Suprapubic skin (tissue), 4 donors: ENCODE measurements around the gene SUSD6. TPM values are rescaled to one million over a fixed set of nuclear protein-coding genes. Genes with fewer than 3 reads are reported as not detected.

Experiments
- DNase-seq, 2 donors: peaks; one replicate each; pipeline ENCODE4 v3.0.0-alpha.2; 2019; ENCODE audit warnings: low spot score in 2 of 2
- H3K27ac ChIP-seq: fragments of 200-600 bp; sonication (generic); one replicate; pipeline ENCODE4 v1.5.1; 2019
- H3K27me3 ChIP-seq: fragments of 200-600 bp; sonication (generic); one replicate; pipeline ENCODE4 v1.5.1; 2019
- H3K36me3 ChIP-seq: fragments of 200-600 bp; sonication (generic); one replicate; pipeline ENCODE4 v1.5.1; 2019
- H3K4me1 ChIP-seq: fragments of 200-600 bp; sonication (generic); one replicate; pipeline ENCODE4 v1.5.1; 2019
- H3K4me3 ChIP-seq: fragments of 200-600 bp; sonication (generic); one replicate; pipeline ENCODE4 v1.5.1; 2019; ENCODE audit warnings: mild to moderate bottlenecking
- H3K9me3 ChIP-seq: fragments of 200-600 bp; sonication (generic); one replicate; pipeline ENCODE4 v1.5.1; 2019
- CTCF ChIP-seq, 2 donors: fragments of 200-600 bp in 1 of 2; fragments of 450-650 bp in 1 of 2; sonication (generic) in 1 of 2; IDR thresholded peaks; one replicate each; pipeline ENCODE4 v1.5.1; 2016 to 2019; ENCODE audit warnings: antibody characterized with exemption in 2 of 2, mild to moderate bottlenecking in 1 of 2, moderate library complexity in 1 of 2
- EP300 ChIP-seq: sonication (generic); formaldehyde crosslinking; IDR thresholded peaks from one replicate; pipeline ENCODE4 v1.6.1; 2017; ENCODE audit warnings: antibody characterized with exemption
- POLR2A ChIP-seq, 2 donors: fragments of 450-650 bp; IDR thresholded peaks; one replicate each; pipeline ENCODE4 v1.6.1; 2017; ENCODE audit warnings: antibody characterized with exemption in 2 of 2, mild to moderate bottlenecking in 2 of 2, moderate library complexity in 2 of 2
- POLR2AphosphoS5 ChIP-seq, 3 donors: sonication (generic); formaldehyde crosslinking; IDR thresholded peaks; one replicate each; pipeline ENCODE4 v1.6.1; 2017; ENCODE audit warnings: antibody characterized with exemption in 3 of 3
- WGBS: methylation state at CpG from one replicate; pipeline ENCODE4 v1.1.5; 2018; 5-methylcytosine and 5-hydroxymethylcytosine counted together
- total RNA-seq, 4 donors: library from RNA; depleted of rRNA; stranded (reverse); fragments of >200 nt; gene quantifications; one replicate each; pipeline ENCODE4 v1.1.0, GENCODE V29; 2016

Gene SUSD6
- total RNA-seq, 4 donors from 2014 or later: 45.1 to 60.4 (median 56.7) TPM

GRCh38 chr14:69693801-69694729 lies 82.7 kb downstream of the SUSD6 start:
- DNase-seq: no peak
- TF ChIP-seq EP300 (no peak), CTCF (IDR thresholded peaks at IDR 0.05) (no peak), POLR2AphosphoS5 (IDR thresholded peaks at IDR 0.05) (no peak), POLR2A (IDR thresholded peaks at IDR 0.05) (no peak)
- Histone ChIP-seq H3K4me3 (no peak overlapping the region), H3K4me1 (peaks cover 57% of the 10 kb centered on the region), H3K27ac (peak overlapping the region; percentile 62), H3K36me3 (no peaks in the 10 kb centered on the region), H3K9me3 (no peaks in the 10 kb centered on the region), H3K27me3 (no peaks in the 10 kb centered on the region)
- 43% methylated on average over 4 of the region's 4 CpGs for WGBS

GRCh38 chr14:69694730-69695281 lies 83.4 kb downstream of the SUSD6 start:
- H3K4me1 ChIP-seq: peaks cover 57% of the 10 kb centered on the region

GRCh38 chr14:69695322-69696203 lies 84.2 kb downstream of the SUSD6 start:
- WGBS: 56% methylated on average over 5 of the region's 6 CpGs

More at GRCh38 chr14:69694730-69695281, 83.4 kb downstream of the SUSD6 start:
- Histone ChIP-seq H3K27ac (peak overlapping the region; percentile 62), H3K27me3 (no peaks in the 10 kb centered on the region), H3K36me3 (no peaks in the 10 kb centered on the region), H3K4me3 (no peak overlapping the region), H3K9me3 (no peaks in the 10 kb centered on the region)
- 59% methylated on average over 2 of the region's 5 CpGs for WGBS
- TF ChIP-seq POLR2A (IDR thresholded peaks at IDR 0.05) (no peak), POLR2AphosphoS5 (IDR thresholded peaks at IDR 0.05) (no peak), CTCF (IDR thresholded peaks at IDR 0.05) (no peak), EP300 (no peak)
- DNase-seq: no peak

GRCh38 chr14:69696204-69696527 lies 84.8 kb downstream of the SUSD6 start:
- H3K27ac ChIP-seq: peak overlapping the region; percentile 49
- H3K27me3 ChIP-seq: no peaks in the 10 kb centered on the region
- H3K4me3 ChIP-seq: no peak overlapping the region
- no peaks in the 10 kb centered on the region for H3K36me3 ChIP-seq
- no peaks in the 10 kb centered on the region for H3K9me3 ChIP-seq
- no peak for TF ChIP-seq CTCF (IDR thresholded peaks at IDR 0.05)
- H3K4me1 ChIP-seq: peaks cover 57% of the 10 kb centered on the region
- no peak for DNase-seq

More at GRCh38 chr14:69695322-69696203, 84.2 kb downstream of the SUSD6 start:
- no peak for DNase-seq
- Histone ChIP-seq H3K36me3 (no peaks in the 10 kb centered on the region), H3K27me3 (no peaks in the 10 kb centered on the region), H3K4me1 (peaks cover 57% of the 10 kb centered on the region), H3K4me3 (no peak overlapping the region), H3K9me3 (no peaks in the 10 kb centered on the region), H3K27ac (peak overlapping the region; percentile 62)
- TF ChIP-seq EP300: no peak
- no peak for TF ChIP-seq POLR2AphosphoS5 (IDR thresholded peaks at IDR 0.05)
- TF ChIP-seq POLR2A (IDR thresholded peaks at IDR 0.05): no peak

- peak overlapping the region; percentile 49 for H3K27ac ChIP-seq
- no peaks in the 10 kb centered on the region for H3K9me3 ChIP-seq
- no peaks in the 10 kb centered on the region for H3K36me3 ChIP-seq
- H3K27me3 ChIP-seq: no peaks in the 10 kb centered on the region
- peaks cover 62% of the 10 kb centered on the region for H3K4me1 ChIP-seq
- 66% methylated on average over 8 of the region's 8 CpGs for WGBS
- no peak overlapping the region for H3K4me3 ChIP-seq
- TF ChIP-seq POLR2A (IDR thresholded peaks at IDR 0.05): no peak
- no peak for TF ChIP-seq POLR2AphosphoS5 (IDR thresholded peaks at IDR 0.05)
- no peak for TF ChIP-seq CTCF (IDR thresholded peaks at IDR 0.05)
- no peak for TF ChIP-seq EP300
- no peak for DNase-seq
These were observed 85.5 kb downstream of the SUSD6 start for GRCh38 chr14:69696633-69697557.
